ENCODE measurements around the gene RTN3.
A peak's percentile ranks its signal among the peaks of the same experiment; 100 is the strongest.

The RTN3 gene

GRCh38 chr11:63738720-63739360 is 57.5 kb downstream of the RTN3 start:
- DNase-seq (ENCODE audit: low read depth): peak; percentile 28

- no peak for DNase-seq (ENCODE audit: low read depth)
Observed at GRCh38 chr11:63745304-63746170, 64.2 kb downstream of the RTN3 start.

GRCh38 chr11:63747011-63747410 is 65.7 kb downstream of the RTN3 start:
- no peak for DNase-seq (ENCODE audit: low read depth)

- DNase-seq (ENCODE audit: low read depth): no peak
Observed at GRCh38 chr11:63749624-63750023, 68.3 kb downstream of the RTN3 start.

GRCh38 chr11:63756919-63757761 is 75.8 kb downstream of the RTN3 start:
- no peak for DNase-seq (ENCODE audit: low read depth)

- no peak for DNase-seq (ENCODE audit: low read depth)
Observed at GRCh38 chr11:63760487-63761079, 79.3 kb downstream of the RTN3 start.

GRCh38 chr11:63761188-63761587 is 79.9 kb downstream of the RTN3 start:
- DNase-seq (ENCODE audit: low read depth): no peak

- no peak for DNase-seq (ENCODE audit: low read depth)
Observed at GRCh38 chr11:63761931-63762653, 80.8 kb downstream of the RTN3 start.

- DNase-seq (ENCODE audit: low read depth): no peak
Observed at GRCh38 chr11:63762654-63763495, 81.6 kb downstream of the RTN3 start.

- no peak for DNase-seq (ENCODE audit: low read depth)
Observed at GRCh38 chr11:63763496-63764339, 82.4 kb downstream of the RTN3 start.

- DNase-seq (ENCODE audit: low read depth): no peak
Observed at GRCh38 chr11:63764340-63764678, 83.0 kb downstream of the RTN3 start.

- no peak for DNase-seq (ENCODE audit: low read depth)
Observed at GRCh38 chr11:63764679-63765647, 83.7 kb downstream of the RTN3 start.

GRCh38 chr11:63765688-63766241 is 84.5 kb downstream of the RTN3 start:
- DNase-seq (ENCODE audit: low read depth): no peak

GRCh38 chr11:63766531-63767235 is 85.4 kb downstream of the RTN3 start:
- DNase-seq (ENCODE audit: low read depth): no peak

GRCh38 chr11:63767267-63767564 is 85.9 kb downstream of the RTN3 start:
- no peak for DNase-seq (ENCODE audit: low read depth)

- DNase-seq (ENCODE audit: low read depth): peak; percentile 12
Observed at GRCh38 chr11:63767565-63768236, 86.4 kb downstream of the RTN3 start.

Measured in GM04503 (cell line).